Measurements from ENCODE around the gene BUD23.

BUD23 gene

GRCh38 chr7:73678862-73679261 is 4.5 kb upstream of the BUD23 start:
- peak overlapping the region; percentile 42 for H3K27ac Mint-ChIP-seq
- no peaks in the 10 kb centered on the region for H3K9me3 Mint-ChIP-seq
- H3K36me3 Mint-ChIP-seq (ENCODE audit: low read depth): peaks cover 22% of the 10 kb centered on the region
- ATAC-seq: no peak
- no peaks in the 10 kb centered on the region for H3K27me3 Mint-ChIP-seq
- DNase-seq: no peak
- H3K4me1 Mint-ChIP-seq: peaks cover 35% of the 10 kb centered on the region
- no peak overlapping the region for H3K4me3 Mint-ChIP-seq

- Mint-ChIP-seq H3K27ac (no peak overlapping the region), H3K4me3 (no peak overlapping the region), H3K9me3 (no peaks in the 10 kb centered on the region), H3K36me3 (ENCODE audit: low read depth) (peaks cover 22% of the 10 kb centered on the region), H3K4me1 (peaks cover 37% of the 10 kb centered on the region), H3K27me3 (no peaks in the 10 kb centered on the region)
- no peak for ATAC-seq
- DNase-seq: no peak
These were observed 3.7 kb upstream of the BUD23 start for GRCh38 chr7:73679709-73680108.

DNA sequence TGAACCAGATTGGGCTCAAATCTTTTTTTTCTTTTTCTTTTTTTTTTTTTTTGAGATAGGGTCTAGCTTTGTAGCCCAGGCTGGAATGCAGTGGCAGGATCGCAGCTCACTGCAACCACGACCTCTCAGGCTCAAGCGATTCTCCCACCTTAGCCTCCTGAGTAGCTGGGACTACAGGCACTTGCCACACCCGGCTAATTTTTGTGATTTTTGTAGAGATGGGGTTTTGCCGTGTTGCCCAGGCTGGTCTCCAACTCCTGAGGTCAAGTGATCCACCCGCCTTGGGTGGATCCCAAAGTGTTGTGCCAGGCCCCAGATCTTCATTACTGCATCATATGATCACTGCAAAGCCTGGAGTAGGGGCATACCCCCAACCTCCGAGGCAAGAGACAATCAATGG is 2.9 kb upstream of the BUD23 start:
- Mint-ChIP-seq H3K36me3 (ENCODE audit: low read depth) (peaks cover 26% of the 10 kb centered on the region), H3K9me3 (no peaks in the 10 kb centered on the region), H3K4me3 (peak overlapping the region; percentile 96), H3K4me1 (peaks cover 44% of the 10 kb centered on the region), H3K27ac (no peak overlapping the region), H3K27me3 (no peaks in the 10 kb centered on the region)
- DNase-seq (no peak), ATAC-seq (no peak)

GRCh38 chr7:73681031-73681430 is 2.4 kb upstream of the BUD23 start:
- Mint-ChIP-seq H3K27me3 (no peaks in the 10 kb centered on the region), H3K9me3 (no peaks in the 10 kb centered on the region), H3K27ac (peak overlapping the region; percentile 3), H3K4me3 (peak overlapping the region; percentile 96), H3K4me1 (peaks cover 46% of the 10 kb centered on the region), H3K36me3 (ENCODE audit: low read depth) (peaks cover 27% of the 10 kb centered on the region)
- DNase-seq: no peak
- ATAC-seq: no peak

GRCh38 chr7:73682745-73683055 is 697 bp upstream of the BUD23 start:
- no peaks in the 10 kb centered on the region for H3K27me3 Mint-ChIP-seq

GRCh38 chr7:73683788-73684693 is 644 bp downstream of the BUD23 start:
- peaks cover 34% of the 10 kb centered on the region for H3K36me3 Mint-ChIP-seq (ENCODE audit: low read depth)
- DNase-seq: no peak
- ATAC-seq: no peak
- peak overlapping the region; percentile 96 for H3K4me3 Mint-ChIP-seq
- peak overlapping the region; percentile 90 for H3K27ac Mint-ChIP-seq
- H3K9me3 Mint-ChIP-seq: no peaks in the 10 kb centered on the region
- H3K4me1 Mint-ChIP-seq: peaks cover 57% of the 10 kb centered on the region
- no peaks in the 10 kb centered on the region for H3K27me3 Mint-ChIP-seq

More at GRCh38 chr7:73682745-73683055, 697 bp upstream of the BUD23 start:
- Mint-ChIP-seq H3K36me3 (ENCODE audit: low read depth) (peaks cover 37% of the 10 kb centered on the region), H3K4me3 (peak overlapping the region; percentile 96), H3K9me3 (no peaks in the 10 kb centered on the region), H3K27ac (peak overlapping the region; percentile 90), H3K4me1 (peaks cover 50% of the 10 kb centered on the region)
- ATAC-seq (no peak), DNase-seq (no peak)

GRCh38 chr7:73685311-73685710 is 1.9 kb downstream of the BUD23 start:
- H3K27me3 Mint-ChIP-seq: no peaks in the 10 kb centered on the region
- peaks cover 48% of the 10 kb centered on the region for H3K4me1 Mint-ChIP-seq
- peaks cover 39% of the 10 kb centered on the region for H3K36me3 Mint-ChIP-seq (ENCODE audit: low read depth)
- H3K9me3 Mint-ChIP-seq: no peaks in the 10 kb centered on the region
- no peak overlapping the region for H3K27ac Mint-ChIP-seq
- DNase-seq (no peak), ATAC-seq (no peak)
- peak overlapping the region; percentile 96 for H3K4me3 Mint-ChIP-seq

- peaks cover 54% of the 10 kb centered on the region for H3K36me3 Mint-ChIP-seq (ENCODE audit: low read depth)
These were observed 4.9 kb downstream of the BUD23 start for GRCh38 chr7:73688288-73688687.

GRCh38 chr7:73690646-73691045 is 7.2 kb downstream of the BUD23 start:
- Mint-ChIP-seq H3K9me3 (no peaks in the 10 kb centered on the region), H3K27ac (no peak overlapping the region), H3K27me3 (no peaks in the 10 kb centered on the region), H3K4me3 (no peak overlapping the region), H3K4me1 (peaks cover 16% of the 10 kb centered on the region), H3K36me3 (ENCODE audit: low read depth) (peaks cover 58% of the 10 kb centered on the region)
- DNase-seq (no peak), ATAC-seq (no peak)

More at GRCh38 chr7:73688288-73688687, 4.9 kb downstream of the BUD23 start:
- H3K27ac Mint-ChIP-seq: no peak overlapping the region
- DNase-seq (no peak), ATAC-seq (no peak)
- H3K9me3 Mint-ChIP-seq: no peaks in the 10 kb centered on the region
- H3K4me1 Mint-ChIP-seq: peaks cover 27% of the 10 kb centered on the region
- no peak overlapping the region for H3K4me3 Mint-ChIP-seq
- H3K27me3 Mint-ChIP-seq: no peaks in the 10 kb centered on the region

- Mint-ChIP-seq H3K36me3 (ENCODE audit: low read depth) (peaks cover 42% of the 10 kb centered on the region), H3K4me3 (no peak overlapping the region), H3K27ac (no peak overlapping the region), H3K27me3 (no peaks in the 10 kb centered on the region), H3K4me1 (no peaks in the 10 kb centered on the region), H3K9me3 (no peaks in the 10 kb centered on the region)
- no peak for DNase-seq
- ATAC-seq: no peak
These were observed 13.0 kb downstream of the BUD23 start for GRCh38 chr7:73696372-73696771.

DNA sequence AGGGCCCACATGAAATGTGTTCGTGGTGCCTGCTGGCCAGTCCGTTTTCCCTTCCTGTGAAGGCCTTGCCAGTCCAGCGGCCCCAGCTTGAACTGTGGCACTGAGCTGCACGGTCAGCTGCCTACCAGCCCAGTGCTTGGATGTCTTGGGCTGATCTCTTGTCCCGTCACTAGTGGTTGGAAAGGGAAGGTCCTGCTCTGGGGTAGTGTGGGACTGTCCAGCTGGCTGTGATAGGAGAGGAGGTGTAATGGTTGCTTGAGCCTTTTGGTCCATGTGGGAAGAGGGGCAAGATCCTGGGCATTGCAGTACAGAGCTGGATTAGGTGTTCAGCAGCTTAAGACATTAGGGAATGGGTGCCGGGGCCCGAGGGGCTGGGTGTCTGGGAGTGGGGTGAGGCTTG is 15.0 kb downstream of the BUD23 start:
- Mint-ChIP-seq H3K9me3 (no peaks in the 10 kb centered on the region), H3K36me3 (ENCODE audit: low read depth) (peaks cover 28% of the 10 kb centered on the region), H3K27me3 (no peaks in the 10 kb centered on the region), H3K4me1 (peaks cover 2% of the 10 kb centered on the region), H3K4me3 (no peak overlapping the region), H3K27ac (peak overlapping the region; percentile 27)
- ATAC-seq: no peak
- DNase-seq: no peak

DNA sequence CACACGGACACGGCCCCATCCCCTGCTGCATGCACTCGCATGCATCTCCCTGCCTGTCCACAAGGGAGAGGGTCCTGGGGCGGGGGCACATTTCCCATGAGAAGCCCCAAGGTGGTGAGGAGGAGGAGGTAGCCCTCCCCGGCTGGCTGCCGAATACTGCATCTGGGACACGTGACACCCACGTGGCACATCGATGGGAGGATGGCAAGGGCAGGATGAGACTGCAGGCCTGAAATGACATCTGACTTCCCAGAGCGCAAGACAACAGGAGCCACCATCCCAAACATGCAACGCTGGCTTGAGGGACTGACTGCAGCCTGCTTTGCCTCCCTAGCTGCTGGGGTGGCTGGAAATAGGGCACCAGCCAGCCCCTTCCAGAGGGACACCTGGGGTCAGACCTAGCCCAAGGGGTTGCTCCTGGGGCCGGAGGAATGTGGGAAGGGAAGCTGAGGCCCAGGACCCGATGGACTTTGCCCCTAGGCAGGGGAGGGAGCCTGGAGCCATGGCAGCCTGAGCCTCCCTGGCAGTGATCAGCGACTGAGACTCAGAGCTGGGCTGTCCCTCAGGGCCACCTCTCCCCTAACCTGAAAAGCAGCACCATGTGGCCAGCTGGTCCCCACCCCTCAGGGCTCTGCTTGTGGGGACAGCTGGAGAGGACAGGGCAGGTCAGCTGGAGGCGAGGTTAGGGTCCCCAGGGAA is 16.1 kb downstream of the BUD23 start:
- Mint-ChIP-seq H3K9me3 (no peaks in the 10 kb centered on the region), H3K4me3 (no peak overlapping the region), H3K27me3 (no peaks in the 10 kb centered on the region), H3K4me1 (peaks cover 2% of the 10 kb centered on the region), H3K36me3 (ENCODE audit: low read depth) (peaks cover 25% of the 10 kb centered on the region), H3K27ac (no peak overlapping the region)
- ATAC-seq: no peak
- no peak for DNase-seq

DNA sequence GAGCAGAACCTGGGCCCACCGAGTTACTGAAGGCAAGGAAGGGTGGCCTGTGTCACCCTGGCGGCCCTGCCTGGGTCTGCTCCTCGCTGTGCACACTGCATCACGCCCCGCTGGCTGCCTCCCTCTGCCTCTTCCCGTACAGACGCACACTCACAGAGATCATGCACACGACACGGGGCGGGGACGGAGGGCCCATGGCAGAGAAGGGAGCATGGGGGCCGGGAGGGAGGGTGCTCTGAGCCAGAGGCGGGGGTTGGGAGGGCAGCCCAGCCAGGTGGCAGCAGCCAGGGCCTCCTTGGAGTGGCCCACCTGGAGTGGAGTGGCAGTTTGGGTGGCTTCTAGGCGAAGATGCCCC is 16.6 kb downstream of the BUD23 start:
- no peak overlapping the region for H3K4me3 Mint-ChIP-seq
- no peaks in the 10 kb centered on the region for H3K27me3 Mint-ChIP-seq
- H3K27ac Mint-ChIP-seq: no peak overlapping the region
- H3K36me3 Mint-ChIP-seq (ENCODE audit: low read depth): peaks cover 22% of the 10 kb centered on the region
- DNase-seq (no peak), ATAC-seq (no peak)
- H3K9me3 Mint-ChIP-seq: no peaks in the 10 kb centered on the region
- peaks cover 2% of the 10 kb centered on the region for H3K4me1 Mint-ChIP-seq

- ATAC-seq (no peak), DNase-seq (no peak)
- Mint-ChIP-seq H3K4me1 (peaks cover 2% of the 10 kb centered on the region), H3K9me3 (no peaks in the 10 kb centered on the region), H3K27ac (no peak overlapping the region), H3K27me3 (no peaks in the 10 kb centered on the region), H3K4me3 (no peak overlapping the region), H3K36me3 (ENCODE audit: low read depth) (peaks cover 19% of the 10 kb centered on the region)
These were observed 17.3 kb downstream of the BUD23 start for GRCh38 chr7:73700581-73701134.

All from activated naive CD8-positive, alpha-beta T cell treated with anti-CD3 and anti-CD28 coated beads, Interleukin-2, amount 50 U/mL, for 24 hours (primary cell).